Anterior cingulate cortex (tissue), 58 donors: ENCODE measurements around the gene ARMC9.
A peak's percentile ranks its signal among the peaks of the same experiment; 100 is the strongest.

Experiments used
- DNase-seq, 58 donors: peaks; one replicate each; lab custom pipeline; 2025; lab: John Stamatoyannopoulos, UW

The ARMC9 gene

DNA sequence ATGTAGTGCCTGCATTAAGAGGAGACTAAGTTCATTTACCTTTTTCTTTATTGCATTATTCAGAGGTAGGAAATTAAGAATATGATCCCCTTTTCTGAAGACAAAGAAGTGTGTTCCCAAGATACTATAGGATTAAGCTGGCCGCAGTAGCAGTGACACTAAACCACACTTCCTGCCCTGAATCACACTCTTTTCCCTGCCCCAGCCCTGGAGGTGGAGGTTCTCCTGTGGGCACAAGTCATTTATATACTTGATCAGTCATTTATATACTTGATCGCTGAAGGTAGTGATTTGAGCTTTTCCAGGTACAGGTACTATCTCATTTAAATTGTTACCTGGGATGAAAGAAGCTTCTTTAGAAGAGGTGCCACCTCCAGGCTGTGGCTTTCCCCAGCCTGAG is 78.6 kb downstream of the ARMC9 start:
- DNase-seq = no peak

DNA sequence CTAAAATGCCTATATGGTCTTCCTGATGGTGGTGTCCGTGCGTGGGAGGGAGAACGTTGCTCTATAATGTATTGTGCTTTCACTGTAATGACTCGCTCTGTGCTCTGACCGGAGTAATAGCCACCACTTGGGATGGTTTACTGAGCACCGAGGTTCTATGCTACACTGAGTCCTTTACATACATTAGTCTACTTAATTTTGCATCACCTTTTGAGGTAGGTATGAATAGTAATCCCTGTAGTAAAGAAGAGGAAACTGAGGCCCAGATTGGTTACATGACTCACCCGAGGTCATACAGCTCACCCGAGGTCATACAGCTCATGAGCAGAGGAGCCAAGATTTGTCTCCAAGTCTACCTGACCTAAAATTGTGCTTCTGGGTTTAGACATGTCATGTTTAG is 79.5 kb downstream of the ARMC9 start:
- no peak for DNase-seq

DNA sequence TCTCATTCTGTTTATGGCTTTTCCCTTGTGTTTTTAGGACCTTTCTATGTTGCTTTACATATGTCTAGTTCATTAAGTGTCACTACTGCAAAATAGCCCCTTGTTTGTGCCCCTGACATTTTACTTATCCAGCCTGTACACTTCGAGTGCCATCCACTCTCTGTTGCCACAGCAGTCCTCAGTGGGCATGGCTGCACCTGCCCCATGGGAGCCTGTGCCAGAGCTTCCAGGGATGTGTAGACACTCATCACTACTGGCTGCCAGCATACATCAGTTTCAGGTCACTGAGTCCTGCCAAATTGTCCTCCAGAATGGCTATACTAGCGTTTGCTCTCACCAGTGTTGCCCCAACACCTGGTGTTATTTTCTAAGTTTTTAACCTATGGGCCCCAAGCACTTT is 80.4 kb downstream of the ARMC9 start:
- no peak for DNase-seq

DNA sequence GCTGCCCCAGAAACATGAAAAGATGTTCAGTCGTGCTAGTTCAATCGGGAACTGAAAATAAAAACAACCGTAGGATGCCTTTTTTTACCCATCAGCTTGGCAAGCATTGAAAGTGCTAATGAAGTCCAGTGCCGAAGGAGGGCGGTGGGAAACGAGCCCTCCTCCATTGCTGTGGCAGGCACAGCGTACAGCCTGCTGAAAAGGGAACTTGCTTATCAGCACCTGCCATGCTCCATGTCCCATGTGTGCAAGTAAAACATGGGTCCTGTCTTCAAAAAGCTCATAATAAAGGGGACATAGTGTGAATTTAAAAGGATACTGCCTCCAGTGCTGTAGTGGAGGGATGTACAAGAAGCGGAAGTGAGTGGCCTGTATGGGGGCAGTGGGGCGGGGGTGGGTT is 82.4 kb downstream of the ARMC9 start:
- peak in 7 of 58 donors; percentile 4 to 22 (median 15) for DNase-seq

GRCh38 chr2:231284296-231284695 is 85.9 kb downstream of the ARMC9 start:
- no peak for DNase-seq

DNA sequence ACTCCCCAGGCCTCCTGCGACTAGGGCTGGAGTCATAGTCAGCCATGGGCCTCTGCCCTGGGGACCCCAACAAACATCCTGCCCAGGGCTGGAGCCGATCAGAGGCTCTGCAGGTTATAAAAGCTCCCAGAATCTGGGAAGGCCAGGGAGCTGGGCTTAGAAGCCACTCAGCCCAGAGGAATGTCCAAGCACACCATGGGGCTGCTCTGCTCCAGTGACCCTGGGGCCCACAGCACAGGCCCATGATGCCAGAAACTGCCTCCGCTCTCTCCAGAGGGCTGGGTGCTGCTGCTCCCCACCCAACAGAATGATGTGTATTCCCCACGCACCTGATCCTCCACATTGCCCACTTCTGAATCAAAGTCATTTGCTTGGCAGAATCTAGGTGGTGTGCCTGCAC is 88.5 kb downstream of the ARMC9 start:
- DNase-seq = no peak

- no peak for DNase-seq
These were observed 89.3 kb downstream of the ARMC9 start for GRCh38 chr2:231287696-231288095.

- no peak for DNase-seq
These were observed 90.2 kb downstream of the ARMC9 start for GRCh38 chr2:231288590-231288989.

- DNase-seq = no peak
These were observed 92.0 kb downstream of the ARMC9 start for GRCh38 chr2:231290321-231291015.

DNA sequence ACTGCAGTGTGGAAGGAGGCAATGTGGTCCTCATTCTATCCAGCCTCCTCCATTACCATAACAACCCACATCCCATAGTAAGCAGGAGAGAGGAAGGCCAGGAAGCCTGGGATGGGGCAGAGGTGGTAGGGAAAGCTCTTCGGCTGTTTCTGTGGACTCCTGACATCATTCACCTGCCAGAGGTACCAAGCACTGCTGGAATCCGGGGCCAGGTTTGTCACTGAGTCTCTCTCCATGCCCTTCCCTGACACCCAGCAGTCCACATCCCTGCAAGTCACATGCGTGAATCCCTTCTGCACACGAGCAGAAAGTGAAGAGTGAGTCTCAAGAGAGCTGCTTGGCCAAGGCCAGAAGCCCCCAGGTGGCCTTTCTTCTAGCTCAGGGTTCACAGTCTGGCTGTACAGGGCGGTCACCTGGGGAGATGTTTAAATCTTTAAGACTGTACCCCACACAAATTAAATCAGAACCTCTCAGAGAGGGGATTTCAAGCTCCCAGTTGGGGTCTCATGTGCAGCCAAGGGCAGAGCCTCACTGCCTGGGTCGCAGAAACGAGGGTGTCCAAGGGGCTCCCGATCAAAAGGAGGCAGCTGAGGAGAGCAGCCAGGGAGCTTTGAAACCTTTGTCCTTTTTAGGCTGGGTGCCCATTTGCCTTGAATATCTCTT is 94.2 kb downstream of the ARMC9 start:
- no peak for DNase-seq

DNA sequence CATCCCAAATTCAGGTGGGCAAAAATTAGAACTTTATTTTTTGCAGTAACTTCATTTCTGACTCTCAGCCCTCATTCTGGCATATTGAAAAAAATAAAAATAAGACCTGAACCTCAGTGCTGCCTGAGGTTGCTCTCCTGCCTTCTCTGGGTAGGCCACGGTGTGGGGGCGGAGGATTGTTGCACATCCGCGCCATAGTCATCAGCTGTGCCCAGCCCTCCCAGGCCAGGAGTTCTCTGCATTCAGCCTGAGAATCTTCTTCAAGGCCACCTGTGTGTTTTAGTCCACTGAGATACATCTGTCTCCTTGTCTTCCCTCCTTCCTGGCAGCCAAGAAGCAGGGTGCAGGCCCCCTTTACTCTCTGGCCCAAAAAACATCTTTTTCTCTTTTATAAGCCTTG is 94.7 kb downstream of the ARMC9 start:
- DNase-seq = no peak

DNA sequence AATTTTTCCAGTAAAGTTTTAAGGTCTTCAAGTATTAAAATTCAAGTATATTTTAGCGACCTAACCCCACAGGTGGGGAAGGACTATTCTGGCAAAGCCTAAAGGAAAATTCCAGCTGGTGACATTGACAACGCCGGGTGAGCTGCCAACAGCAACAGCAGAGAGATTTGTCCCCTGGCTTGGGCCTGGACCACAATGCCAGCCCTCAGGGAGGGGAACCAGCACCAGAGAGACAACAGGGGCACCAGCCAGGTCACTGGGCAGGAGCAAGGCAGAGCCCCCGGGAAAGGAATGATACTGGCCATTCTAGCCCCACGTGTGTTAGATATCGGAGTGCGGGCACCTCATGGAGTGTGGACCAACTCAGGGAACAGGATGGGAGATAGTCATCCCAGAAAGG is 95.7 kb downstream of the ARMC9 start:
- no peak for DNase-seq

DNA sequence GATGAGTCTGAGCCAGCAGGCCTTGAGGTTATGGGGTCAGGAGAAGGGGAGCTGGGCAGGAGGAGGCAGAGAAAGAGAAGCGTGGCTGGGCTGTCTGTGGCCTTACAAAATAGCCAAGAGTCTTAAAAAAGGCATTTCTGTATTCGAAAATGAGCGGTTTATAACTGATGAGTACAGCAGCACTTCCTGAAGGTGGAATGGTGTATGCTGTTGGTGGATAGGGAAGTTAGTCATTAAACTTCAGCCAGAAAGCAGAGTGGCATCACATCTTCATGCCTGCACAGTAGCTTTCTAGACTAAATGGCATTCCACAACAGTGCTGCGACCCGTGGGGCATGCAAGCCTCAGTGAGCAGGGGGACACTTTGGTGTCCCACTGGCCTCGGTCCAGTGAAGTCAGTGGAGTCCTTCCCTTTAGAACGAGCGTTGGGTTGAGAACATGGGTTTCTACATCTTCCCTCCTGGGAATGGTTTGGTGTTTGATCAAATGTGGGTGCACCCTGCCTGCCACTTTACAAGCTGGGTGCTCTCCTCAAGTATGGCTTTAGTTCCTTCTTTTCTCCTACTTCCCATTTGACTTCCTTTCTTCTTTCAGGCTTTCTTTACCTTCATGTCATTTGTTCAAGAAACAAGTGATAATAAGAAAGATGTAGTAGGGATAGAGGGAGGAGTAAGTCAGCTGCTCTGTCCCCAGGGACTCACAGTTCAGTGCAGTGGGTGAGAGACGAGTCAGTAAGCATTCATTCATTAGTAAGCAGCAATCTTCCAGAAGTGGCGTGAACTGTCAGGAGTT is 96.3 kb downstream of the ARMC9 start:
- DNase-seq = no peak

DNA sequence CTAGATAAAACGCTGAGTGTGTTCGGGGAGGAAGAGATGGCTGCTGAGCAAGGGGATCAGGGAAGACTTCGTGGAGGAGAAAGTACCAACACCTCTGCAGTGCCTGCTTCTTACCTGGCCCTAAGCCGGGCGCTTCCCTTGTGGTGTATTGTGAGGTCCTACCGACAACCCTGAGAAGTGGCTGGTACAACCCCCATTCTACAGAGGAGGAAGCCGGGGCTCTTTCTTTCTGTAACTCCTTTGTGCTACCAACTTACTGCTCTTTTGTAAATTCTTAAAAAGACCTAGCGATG is 96.9 kb downstream of the ARMC9 start:
- no peak for DNase-seq

DNA sequence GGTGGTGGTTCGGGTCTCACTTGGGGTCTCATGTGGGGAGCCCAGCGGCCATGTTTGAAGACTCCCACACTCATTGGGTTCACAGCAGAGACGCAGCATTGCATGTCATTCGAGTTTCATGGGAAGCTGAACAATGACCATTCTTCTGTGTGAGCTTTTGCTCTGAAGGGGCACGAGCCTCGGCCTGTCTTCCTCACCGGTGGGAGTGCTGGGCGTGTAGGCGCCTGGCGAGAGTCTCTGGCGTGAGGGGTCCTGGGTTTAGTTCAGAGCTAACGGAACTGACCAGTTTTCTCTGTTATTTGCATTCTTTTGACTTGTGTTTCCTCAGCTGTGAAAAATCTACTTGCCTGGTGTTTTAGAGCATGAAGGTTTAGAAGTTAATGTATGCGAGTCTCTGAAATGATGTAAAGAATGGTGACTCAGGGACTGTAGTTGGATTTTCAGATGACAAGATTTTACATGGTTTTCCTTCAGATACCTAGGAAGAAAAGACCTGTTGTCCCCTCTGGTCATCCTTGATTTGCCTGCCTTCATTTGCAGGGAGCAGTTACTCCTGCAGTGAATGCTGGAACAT is 98.1 kb downstream of the ARMC9 start:
- DNase-seq = no peak

GRCh38 chr2:231297108-231297908 is 98.9 kb downstream of the ARMC9 start:
- DNase-seq = peak in 50 of 58 donors; percentile 3 to 76 (median 50)

GRCh38 chr2:231298091-231298490 is 99.7 kb downstream of the ARMC9 start:
- no peak for DNase-seq

GRCh38 chr2:231299267-231299666 is 100.8 kb downstream of the ARMC9 start:
- DNase-seq = peak in 1 of 58 donors; percentile 19

DNA sequence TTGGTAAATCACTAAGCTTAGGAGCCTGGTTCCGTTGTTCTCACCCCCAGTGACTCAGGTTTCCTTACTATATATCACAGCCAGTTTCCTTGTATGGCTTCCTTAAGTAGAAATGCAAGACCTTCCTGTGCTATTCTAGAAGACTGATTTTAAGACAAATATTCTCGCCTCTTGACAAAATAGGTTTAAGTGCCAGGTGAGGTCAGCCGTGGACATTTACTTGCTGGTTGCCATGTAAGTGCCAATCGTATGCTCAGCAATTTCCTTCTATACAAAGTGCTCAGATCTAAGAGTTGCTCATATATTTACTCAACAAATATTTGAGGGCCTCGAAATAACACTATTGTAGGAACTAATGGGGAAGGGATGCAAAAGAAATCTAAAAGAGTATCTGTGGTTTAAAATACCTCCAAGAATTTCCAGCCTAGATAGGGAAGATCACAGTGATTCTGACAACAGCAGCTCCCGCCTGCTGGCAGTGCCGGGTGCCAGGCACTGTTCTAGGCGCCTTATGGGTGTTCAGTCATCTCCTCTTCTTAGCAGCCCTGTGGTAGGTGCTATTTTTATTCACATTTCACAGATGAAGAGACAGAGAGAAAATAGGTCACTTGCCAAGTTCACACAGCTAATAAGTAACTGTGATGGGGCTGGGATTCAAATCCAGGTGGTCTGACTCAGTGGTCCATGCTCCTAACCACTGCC is 101.7 kb downstream of the ARMC9 start:
- peak in 1 of 58 donors; percentile 26 for DNase-seq

GRCh38 chr2:231300722-231301076 is 102.3 kb downstream of the ARMC9 start:
- DNase-seq = no peak
